BLaER1 treated with 17β-estradiol and CSF1 and Interleukin-3, amounts not matched to agents 10 nM and 100 nM (cell line): ENCODE data around the gene ESR1.

Source experiments
- H3K27ac ChIP-seq, 11 experiments: shearing (Covaris generic); formaldehyde crosslinking; 2 replicates each; pipeline ENCODE4 v1.8.1; 2022
- H3K27me3 ChIP-seq, 11 experiments: shearing (Covaris generic); formaldehyde crosslinking; 2 replicates each; pipeline ENCODE4 v1.8.1; 2022
- H3K36me3 ChIP-seq, 11 experiments: shearing (Covaris generic); formaldehyde crosslinking; 2 replicates each; pipeline ENCODE4 v1.8.1; 2022
- H3K4me1 ChIP-seq, 10 experiments: shearing (Covaris generic); formaldehyde crosslinking; 2 replicates each; pipeline ENCODE4 v1.8.1; 2022
- H3K4me2 ChIP-seq, 11 experiments: shearing (Covaris generic); formaldehyde crosslinking; 2 replicates each; pipeline ENCODE4 v1.8.1; 2022
- H3K4me3 ChIP-seq, 10 experiments: shearing (Covaris generic); formaldehyde crosslinking; 2 replicates each; pipeline ENCODE4 v1.8.1; 2022
- H3K9ac ChIP-seq, 11 experiments: shearing (Covaris generic); formaldehyde crosslinking; 2 replicates each; pipeline ENCODE4 v1.8.1; 2022
- H3K9me3 ChIP-seq, 11 experiments: shearing (Covaris generic); formaldehyde crosslinking; replicated peaks in 1 of 11; 2 replicates each; pipeline ENCODE4 v1.8.1; 2022
- H4K20me1 ChIP-seq, 11 experiments: shearing (Covaris generic); formaldehyde crosslinking; 2 replicates each; pipeline ENCODE4 v1.8.1; 2022
- Cebpa-rat ChIP-seq, 11 experiments: shearing (Covaris generic); IDR thresholded peaks; 2 replicates each; pipeline ENCODE4 v1.8.1; 2022

The ESR1 gene

GRCh38 chr6:152078804-152079203 lies 271.3 kb downstream of the ESR1 start:
- H3K9me3 ChIP-seq, result peaks cover 36 to 64% (median 46%) of the 10 kb centered on the region in 11 experiments

GRCh38 chr6:152085451-152085921 lies 278.0 kb downstream of the ESR1 start:
- H3K9me3 ChIP-seq, result peaks cover 0 to 11% (median 7%) of the 10 kb centered on the region in 11 experiments; a peak in 7 of 22 replicates
- H3K4me1 ChIP-seq, result no peaks in the 10 kb centered on the region
- no peak overlapping the region for H3K27ac ChIP-seq
- no peak overlapping the region for H3K9ac ChIP-seq
- H3K36me3 ChIP-seq, result no peaks in the 10 kb centered on the region
- TF ChIP-seq Cebpa-rat (IDR thresholded peaks at IDR 0.05), result no peak
- no peaks in the 10 kb centered on the region for H3K27me3 ChIP-seq
- no peak overlapping the region for H3K4me3 ChIP-seq
- H3K4me2 ChIP-seq, result no peak overlapping the region
- no peaks in the 10 kb centered on the region for H4K20me1 ChIP-seq

More at GRCh38 chr6:152078804-152079203, 271.3 kb downstream of the ESR1 start:
- H3K4me2 ChIP-seq, result no peak overlapping the region
- no peaks in the 10 kb centered on the region for H4K20me1 ChIP-seq
- H3K4me3 ChIP-seq, result no peak overlapping the region
- H3K36me3 ChIP-seq, result peaks cover 0 to 9% (median 0%) of the 10 kb centered on the region in 11 experiments; a peak in 2 of 22 replicates
- no peak overlapping the region for H3K9ac ChIP-seq
- TF ChIP-seq Cebpa-rat (IDR thresholded peaks at IDR 0.05), result no peak
- H3K4me1 ChIP-seq, result no peaks in the 10 kb centered on the region
- H3K27ac ChIP-seq, result no peak overlapping the region
- H3K27me3 ChIP-seq, result no peaks in the 10 kb centered on the region

GRCh38 chr6:152086223-152086873 lies 278.9 kb downstream of the ESR1 start:
- Histone ChIP-seq H3K4me3 (no peak overlapping the region), H3K4me2 (no peak overlapping the region), H3K9ac (no peak overlapping the region), H3K27me3 (no peaks in the 10 kb centered on the region), H3K4me1 (no peaks in the 10 kb centered on the region), H3K9me3 (peaks cover 0 to 11% (median 7%) of the 10 kb centered on the region in 11 experiments; a peak in 7 of 22 replicates), H3K27ac (no peak overlapping the region), H4K20me1 (no peaks in the 10 kb centered on the region), H3K36me3 (no peaks in the 10 kb centered on the region)
- no peak for TF ChIP-seq Cebpa-rat (IDR thresholded peaks at IDR 0.05)

- Histone ChIP-seq H3K36me3 (no peaks in the 10 kb centered on the region), H3K27me3 (no peaks in the 10 kb centered on the region), H4K20me1 (no peaks in the 10 kb centered on the region), H3K9me3 (peaks cover 0 to 11% (median 7%) of the 10 kb centered on the region in 11 experiments; a peak in 7 of 22 replicates), H3K9ac (no peak overlapping the region), H3K4me1 (no peaks in the 10 kb centered on the region), H3K4me3 (no peak overlapping the region), H3K4me2 (no peak overlapping the region), H3K27ac (no peak overlapping the region)
- no peak for TF ChIP-seq Cebpa-rat (IDR thresholded peaks at IDR 0.05)
Observed at GRCh38 chr6:152087096-152087495, 279.6 kb downstream of the ESR1 start.

GRCh38 chr6:152087701-152088100 lies 280.2 kb downstream of the ESR1 start:
- Histone ChIP-seq H3K4me1 (no peaks in the 10 kb centered on the region), H3K4me3 (no peak overlapping the region), H3K27ac (no peak overlapping the region), H3K36me3 (no peaks in the 10 kb centered on the region), H4K20me1 (no peaks in the 10 kb centered on the region), H3K27me3 (no peaks in the 10 kb centered on the region), H3K4me2 (no peak overlapping the region), H3K9ac (no peak overlapping the region), H3K9me3 (peaks cover 0 to 11% (median 7%) of the 10 kb centered on the region in 11 experiments; a peak in 7 of 22 replicates)
- no peak for TF ChIP-seq Cebpa-rat (IDR thresholded peaks at IDR 0.05)

- H3K9ac ChIP-seq, result no peak overlapping the region
- H3K36me3 ChIP-seq, result peaks cover 0 to 5% (median 3%) of the 10 kb centered on the region in 11 experiments; a peak in 6 of 22 replicates
- peaks cover 0 to 11% (median 0%) of the 10 kb centered on the region in 10 experiments; a peak in 8 of 20 replicates for H3K4me1 ChIP-seq
- TF ChIP-seq Cebpa-rat (IDR thresholded peaks at IDR 0.05), result no peak
- no peak overlapping the region for H3K27ac ChIP-seq
- H3K9me3 ChIP-seq, result no peaks in the 10 kb centered on the region; a peak in 1 of 22 replicates
- H4K20me1 ChIP-seq, result peaks cover 0 to 5% (median 4%) of the 10 kb centered on the region in 11 experiments; a peak in 7 of 22 replicates
- H3K4me3 ChIP-seq, result no peak overlapping the region
- H3K27me3 ChIP-seq, result no peaks in the 10 kb centered on the region
- H3K4me2 ChIP-seq, result no peak overlapping the region
Observed at GRCh38 chr6:152089992-152090391, 282.5 kb downstream of the ESR1 start.

GRCh38 chr6:152091201-152091600 lies 283.7 kb downstream of the ESR1 start:
- H3K4me1 ChIP-seq, result peaks cover 0 to 21% (median 0%) of the 10 kb centered on the region in 10 experiments; a peak in 8 of 20 replicates
- no peak for TF ChIP-seq Cebpa-rat (IDR thresholded peaks at IDR 0.05)
- H3K4me2 ChIP-seq, result no peak overlapping the region
- H3K27ac ChIP-seq, result no peak overlapping the region
- H3K9me3 ChIP-seq, result peaks cover 0 to 9% (median 0%) of the 10 kb centered on the region in 11 experiments; a peak in 4 of 22 replicates
- peaks cover 0 to 5% (median 4%) of the 10 kb centered on the region in 11 experiments; a peak in 7 of 22 replicates for H4K20me1 ChIP-seq
- no peak overlapping the region for H3K9ac ChIP-seq
- H3K27me3 ChIP-seq, result no peaks in the 10 kb centered on the region
- H3K4me3 ChIP-seq, result no peak overlapping the region
- peaks cover 0 to 5% (median 3%) of the 10 kb centered on the region in 11 experiments; a peak in 6 of 22 replicates for H3K36me3 ChIP-seq

- Histone ChIP-seq H3K27ac (no peak overlapping the region), H3K4me2 (no peak overlapping the region)
Observed at GRCh38 chr6:152091851-152092341, 284.4 kb downstream of the ESR1 start.

DNA sequence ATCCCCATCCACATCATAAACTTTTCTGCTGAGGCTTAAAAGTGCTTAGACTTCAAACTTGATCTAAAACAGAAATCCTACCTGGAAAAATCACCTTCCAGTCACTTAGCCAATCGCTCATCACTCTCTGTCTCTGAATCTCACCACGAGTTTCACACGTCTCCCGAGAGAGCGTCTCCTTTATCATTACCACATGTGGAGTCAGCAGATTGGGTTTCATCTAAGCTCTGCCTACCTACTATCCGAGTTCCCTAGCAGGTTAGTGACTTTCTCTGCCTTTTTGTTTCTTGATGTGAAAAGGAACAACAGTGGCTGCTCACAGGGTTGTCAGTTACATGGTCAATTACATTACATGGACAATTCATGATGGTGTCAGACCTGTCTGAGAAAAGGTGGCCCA lies 286.2 kb downstream of the ESR1 start:
- Histone ChIP-seq H3K27me3 (no peaks in the 10 kb centered on the region), H3K4me3 (no peak overlapping the region)

More at GRCh38 chr6:152091851-152092341, 284.4 kb downstream of the ESR1 start:
- Histone ChIP-seq H3K36me3 (peaks cover 0 to 5% (median 3%) of the 10 kb centered on the region in 11 experiments; a peak in 6 of 22 replicates), H4K20me1 (peaks cover 0 to 5% (median 4%) of the 10 kb centered on the region in 11 experiments; a peak in 7 of 22 replicates), H3K4me1 (peaks cover 0 to 24% (median 0%) of the 10 kb centered on the region in 10 experiments; a peak in 8 of 20 replicates), H3K9me3 (peaks cover 0 to 11% (median 0%) of the 10 kb centered on the region in 11 experiments; a peak in 4 of 22 replicates), H3K9ac (no peak overlapping the region), H3K27me3 (no peaks in the 10 kb centered on the region), H3K4me3 (no peak overlapping the region)
- no peak for TF ChIP-seq Cebpa-rat (IDR thresholded peaks at IDR 0.05)

More for the DNA sequence above, 286.2 kb downstream of the ESR1 start:
- H3K36me3 ChIP-seq, result peaks cover 0 to 7% (median 4%) of the 10 kb centered on the region in 11 experiments; a peak in 9 of 22 replicates
- no peak overlapping the region for H3K27ac ChIP-seq
- no peak for TF ChIP-seq Cebpa-rat (IDR thresholded peaks at IDR 0.05)
- H3K9ac ChIP-seq, result no peak overlapping the region
- H4K20me1 ChIP-seq, result peaks cover 0 to 8% (median 6%) of the 10 kb centered on the region in 11 experiments; a peak in 11 of 22 replicates
- no peak overlapping the region; a peak in 1 of 22 replicates for H3K4me2 ChIP-seq
- H3K4me1 ChIP-seq, result peaks cover 0 to 42% (median 0%) of the 10 kb centered on the region in 10 experiments; a peak in 8 of 20 replicates
- H3K9me3 ChIP-seq, result peaks cover 0 to 11% (median 0%) of the 10 kb centered on the region in 11 experiments; a peak in 4 of 22 replicates
